Esophagus squamous epithelium (tissue), 5 donors: ENCODE results near the gene FBXO41. TPM values are rescaled to one million over a fixed set of nuclear protein-coding genes. Genes with fewer than 3 reads are reported as not detected.
A peak's percentile ranks its signal among the peaks of the same experiment; 100 is the strongest.

Experiments used
- DNase-seq: peaks from one replicate; lab custom pipeline; 2025; lab: John Stamatoyannopoulos, UW
- H3K27ac ChIP-seq, 4 donors: fragments of 200-600 bp; sonication (generic); one replicate each; pipeline ENCODE4 v1.5.1; 2016 to 2019; ENCODE audit warnings: mild to moderate bottlenecking in 1 of 4
- H3K27me3 ChIP-seq, 4 donors: fragments of 200-600 bp; sonication (generic); 1 replicate in 3 of 4; 2 replicates in 1 of 4; pipeline versions ENCODE4 v1.5.1 to v1.6.0; 2017 to 2021; ENCODE audit warnings: antibody characterized with exemption in 1 of 4
- H3K36me3 ChIP-seq, 3 donors: fragments of 200-600 bp; sonication (generic); one replicate each; pipeline ENCODE4 v1.5.1; 2016 to 2019
- H3K4me1 ChIP-seq, 3 donors: fragments of 200-600 bp; sonication (generic); one replicate each; pipeline ENCODE4 v1.5.1; 2017 to 2019
- H3K4me3 ChIP-seq, 4 donors: fragments of 200-600 bp; sonication (generic); 1 replicate in 3 of 4; 2 replicates in 1 of 4; pipeline ENCODE4 v1.5.1; 2016 to 2019; ENCODE audit warnings: mild to moderate bottlenecking in 2 of 4, moderate library complexity in 1 of 4
- H3K9me3 ChIP-seq, 3 donors: fragments of 200-600 bp; sonication (generic); one replicate each; pipeline ENCODE4 v1.5.1; 2016 to 2019
- POLR2A ChIP-seq, 4 donors: fragments of 450-650 bp; IDR thresholded peaks; one replicate each; pipeline ENCODE4 v1.6.1; 2017; ENCODE audit warnings: antibody characterized with exemption in 4 of 4, mild to moderate bottlenecking in 4 of 4, moderate library complexity in 3 of 4
- WGBS, 2 donors: methylation state at CpG; one replicate each; pipeline ENCODE4 v1.1.5; 2018; 5-methylcytosine and 5-hydroxymethylcytosine counted together
- intact Hi-C: fragments of 100-400 bp; cut with DNase I; formaldehyde crosslinking; loops from one replicate; pipeline ENCODE4 v1.15.0; 2022
- total RNA-seq, 4 donors: library from RNA; depleted of rRNA; stranded (reverse); fragments of >200 nt; gene quantifications; one replicate each; pipeline ENCODE4 v1.1.0, GENCODE V29; 2016
- TF ChIP-seq, protein P1 (sequence below), 6 experiments: fragments of 450-650 bp in 4 of 6; fragments of 200-600 bp in 2 of 6; sonication (generic) in 2 of 6; IDR thresholded peaks; one replicate each; pipeline ENCODE4 v1.5.1; 2016 to 2019; ENCODE audit warnings: antibody characterized with exemption in 6 of 6, mild to moderate bottlenecking in 4 of 6, moderate library complexity in 4 of 6
- donor health status: DM: yes; HTN: yes; CAD: no.

FBXO41 gene
- total RNA-seq, 4 donors from 2014 or later: 1.1 to 2.3 (median 1.3) TPM

DNA sequence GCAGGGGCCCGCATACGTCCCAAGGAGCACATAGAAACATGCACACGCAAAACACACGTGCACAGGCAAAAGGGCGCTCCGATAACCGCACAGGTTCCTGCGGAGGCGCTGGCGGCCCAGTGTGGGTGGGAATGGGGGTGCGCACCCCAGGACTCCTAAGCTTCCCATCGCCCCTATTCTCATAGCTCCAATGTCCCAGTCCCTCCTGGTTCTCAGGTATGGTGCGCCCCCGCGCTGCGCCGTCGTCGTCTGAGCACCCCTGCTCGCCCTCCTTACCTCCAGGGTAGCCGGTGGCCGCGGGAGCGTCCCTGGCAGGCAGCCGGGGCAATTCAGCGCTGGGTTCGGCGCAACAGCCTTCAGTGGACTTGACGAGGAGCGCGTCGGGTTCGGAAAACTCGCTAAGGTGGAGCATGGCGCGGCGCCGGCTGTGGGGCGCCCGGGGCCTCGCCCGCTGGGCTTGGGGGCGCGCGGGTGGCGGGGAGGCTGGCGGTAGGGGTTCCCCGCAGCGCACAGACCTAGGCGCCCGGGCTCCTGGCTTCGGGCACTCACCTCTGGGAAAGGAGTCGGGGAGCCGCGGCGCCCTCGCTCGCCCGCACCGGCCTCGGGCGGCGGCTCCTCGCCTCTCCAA is 8.7 kb upstream of the FBXO41 start:
- intact Hi-C loops: no loop called here
- no peaks in the 10 kb centered on the region for H3K9me3 ChIP-seq
- no peak for TF ChIP-seq POLR2A (IDR thresholded peaks at IDR 0.05)
- TF ChIP-seq, protein P1, sequence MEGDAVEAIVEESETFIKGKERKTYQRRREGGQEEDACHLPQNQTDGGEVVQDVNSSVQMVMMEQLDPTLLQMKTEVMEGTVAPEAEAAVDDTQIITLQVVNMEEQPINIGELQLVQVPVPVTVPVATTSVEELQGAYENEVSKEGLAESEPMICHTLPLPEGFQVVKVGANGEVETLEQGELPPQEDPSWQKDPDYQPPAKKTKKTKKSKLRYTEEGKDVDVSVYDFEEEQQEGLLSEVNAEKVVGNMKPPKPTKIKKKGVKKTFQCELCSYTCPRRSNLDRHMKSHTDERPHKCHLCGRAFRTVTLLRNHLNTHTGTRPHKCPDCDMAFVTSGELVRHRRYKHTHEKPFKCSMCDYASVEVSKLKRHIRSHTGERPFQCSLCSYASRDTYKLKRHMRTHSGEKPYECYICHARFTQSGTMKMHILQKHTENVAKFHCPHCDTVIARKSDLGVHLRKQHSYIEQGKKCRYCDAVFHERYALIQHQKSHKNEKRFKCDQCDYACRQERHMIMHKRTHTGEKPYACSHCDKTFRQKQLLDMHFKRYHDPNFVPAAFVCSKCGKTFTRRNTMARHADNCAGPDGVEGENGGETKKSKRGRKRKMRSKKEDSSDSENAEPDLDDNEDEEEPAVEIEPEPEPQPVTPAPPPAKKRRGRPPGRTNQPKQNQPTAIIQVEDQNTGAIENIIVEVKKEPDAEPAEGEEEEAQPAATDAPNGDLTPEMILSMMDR (IDR thresholded peaks at IDR 0.05): no peak
- DNase-seq: no peak
- peaks cover 12 to 32% (median 23%) of the 10 kb centered on the region in 3 donors for H3K4me1 ChIP-seq
- peaks cover 19 to 100% (median 24%) of the 10 kb centered on the region in 4 donors for H3K27me3 ChIP-seq
- H3K36me3 ChIP-seq: no peaks in the 10 kb centered on the region
- no peak overlapping the region for H3K27ac ChIP-seq
- H3K4me3 ChIP-seq: peak overlapping the region; percentile 30 to 66 (median 44)
- WGBS, 2 donors: 21% methylated on average over 10 of the region's 64 CpGs; no CpG with 5 or more reads in 1 of the 2 donors

DNA sequence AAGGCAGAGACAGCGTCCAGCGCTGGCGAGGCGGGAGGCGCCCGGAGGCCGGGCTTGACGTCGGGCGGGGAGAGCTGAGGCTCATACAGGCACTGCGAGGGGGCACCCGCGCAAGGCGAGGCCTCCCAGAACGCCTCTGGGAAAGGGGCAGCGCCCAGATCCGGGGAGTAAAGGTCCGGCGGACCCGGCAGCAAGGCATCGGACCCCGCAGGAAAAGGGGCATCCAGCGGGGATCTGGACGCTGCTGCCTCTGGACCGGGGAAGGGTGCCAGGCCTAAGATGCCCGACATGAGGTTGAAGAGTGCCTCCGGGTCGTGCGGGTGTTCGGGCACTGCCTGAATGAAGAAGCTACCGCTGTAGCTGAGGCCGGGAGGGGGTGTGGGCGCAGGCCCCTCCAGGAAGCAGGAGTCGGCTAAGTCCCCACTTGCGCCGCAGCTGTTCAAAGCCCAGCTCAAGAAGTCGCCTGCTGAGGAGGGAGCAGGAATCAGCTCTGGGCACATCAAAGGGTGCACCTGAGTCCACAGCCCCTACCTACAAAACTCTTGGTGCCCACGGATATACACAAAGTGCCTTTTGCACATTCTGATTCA is 8.1 kb upstream of the FBXO41 start:
- Histone ChIP-seq H3K27ac (no peak overlapping the region), H3K4me3 (no peak overlapping the region), H3K9me3 (no peaks in the 10 kb centered on the region), H3K36me3 (no peaks in the 10 kb centered on the region), H3K27me3 (peaks cover 19 to 100% (median 24%) of the 10 kb centered on the region in 4 donors), H3K4me1 (peaks cover 12 to 32% (median 23%) of the 10 kb centered on the region in 3 donors)
- 20% methylated on average over 1 of the region's 38 CpGs; no CpG with 5 or more reads in 1 of the 2 donors for WGBS, 2 donors
- DNase-seq: no peak
- TF ChIP-seq, protein P1 (IDR thresholded peaks at IDR 0.05): no peak
- TF ChIP-seq POLR2A (IDR thresholded peaks at IDR 0.05): no peak
- intact Hi-C loops: no loop called here

DNA sequence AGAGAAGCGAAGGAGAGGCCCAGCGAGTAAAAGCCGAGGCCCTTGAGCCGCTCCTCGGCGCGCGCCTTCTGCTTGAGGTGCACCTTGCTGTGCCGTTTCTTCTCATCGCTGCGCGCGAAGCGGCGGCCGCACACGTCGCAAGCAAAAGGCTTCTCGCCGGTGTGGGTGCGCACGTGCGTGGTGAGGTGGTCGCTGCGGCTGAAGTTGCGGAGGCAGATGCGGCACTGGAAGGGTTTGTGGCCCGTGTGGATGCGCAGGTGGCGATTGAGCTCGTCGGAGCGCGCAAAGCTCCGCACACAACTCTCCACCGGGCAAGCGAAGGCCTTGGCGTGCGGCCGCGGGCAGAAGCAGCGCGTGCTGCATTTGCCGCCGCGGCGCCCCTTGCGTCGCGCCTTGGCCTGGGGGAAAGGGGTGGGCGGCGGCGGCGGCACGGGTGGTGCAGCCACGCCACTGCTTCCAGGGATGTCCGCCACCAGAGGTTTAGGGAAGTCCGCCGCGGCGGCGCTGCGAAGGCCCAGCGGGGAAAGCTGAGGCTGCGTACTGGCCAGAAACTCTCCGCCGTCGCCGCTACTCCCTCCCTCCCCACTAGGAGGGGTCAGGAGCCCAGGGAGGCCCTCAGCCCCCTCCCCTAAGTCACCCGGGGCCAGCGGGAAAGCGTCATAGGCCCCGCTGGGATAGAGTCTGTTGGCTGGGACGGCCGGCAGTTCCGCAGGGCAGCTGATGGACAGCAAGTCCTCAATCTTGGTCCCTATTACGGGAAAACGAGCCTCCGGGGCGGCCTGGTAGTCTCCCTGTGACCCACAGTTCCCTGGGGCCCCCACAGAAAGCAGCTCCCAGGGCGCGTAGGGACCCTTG is 7.4 kb upstream of the FBXO41 start:
- peaks cover 12 to 32% (median 23%) of the 10 kb centered on the region in 3 donors for H3K4me1 ChIP-seq
- no peaks in the 10 kb centered on the region for H3K9me3 ChIP-seq
- peak overlapping the region in 2 of 4 donors; percentile 27 to 46 for H3K4me3 ChIP-seq
- DNase-seq: no peak
- intact Hi-C loops: no loop called here
- 0% methylated on average over 7 to 11 of the region's 82 CpGs for WGBS, 2 donors
- no peak overlapping the region for H3K27ac ChIP-seq
- TF ChIP-seq POLR2A (IDR thresholded peaks at IDR 0.05): no peak
- TF ChIP-seq, protein P1 (IDR thresholded peaks at IDR 0.05): no peak
- peaks cover 19 to 100% (median 24%) of the 10 kb centered on the region in 4 donors for H3K27me3 ChIP-seq
- H3K36me3 ChIP-seq: no peaks in the 10 kb centered on the region

DNA sequence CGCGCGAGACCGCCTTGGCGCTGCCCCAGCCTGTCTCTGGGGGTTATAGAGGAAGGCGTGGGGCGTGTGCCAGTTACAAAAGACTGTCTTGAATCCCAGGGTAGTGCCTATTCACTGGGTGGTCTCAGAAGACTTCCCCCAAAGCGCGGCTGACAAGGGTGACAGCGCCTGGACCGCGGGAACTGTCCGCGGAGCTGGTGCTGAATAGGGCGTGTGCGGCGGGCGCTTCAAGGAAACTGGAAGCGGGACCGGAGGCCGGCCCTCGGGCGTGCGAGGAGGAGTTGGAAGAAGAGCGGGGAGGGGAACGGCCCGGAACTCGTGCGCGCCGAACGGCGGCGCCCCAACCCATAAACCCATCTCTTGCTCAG is 6.8 kb upstream of the FBXO41 start:
- 11 to 37% methylated on average over 6 to 12 of the region's 34 CpGs for WGBS, 2 donors
- H3K4me3 ChIP-seq: peak overlapping the region in 2 of 4 donors; percentile 27 to 46

More for the DNA sequence above, 6.8 kb upstream of the FBXO41 start:
- Histone ChIP-seq H3K27me3 (peaks cover 19 to 100% (median 24%) of the 10 kb centered on the region in 4 donors), H3K27ac (no peak overlapping the region), H3K4me1 (peaks cover 12 to 32% (median 23%) of the 10 kb centered on the region in 3 donors), H3K9me3 (no peaks in the 10 kb centered on the region), H3K36me3 (no peaks in the 10 kb centered on the region)
- no peak for DNase-seq
- TF ChIP-seq, protein P1 (IDR thresholded peaks at IDR 0.05): no peak
- TF ChIP-seq POLR2A (IDR thresholded peaks at IDR 0.05): no peak
- intact Hi-C loops: no loop called here
